H1 (cell line): ENCODE data around the gene LAMA4. TPM values are rescaled to one million over a fixed set of nuclear protein-coding genes. Genes with fewer than 3 reads are reported as not detected.

ENCODE experiments used
- CTCF ChIA-PET: fragments of 300-600 bp; sonication (Branson Sonifier 250); formaldehyde crosslinking; loops from one replicate; lab custom pipeline; 2021; ENCODE audit not compliant: partially characterized antibody; lab: Charles Lee
- POLR2A ChIA-PET: fragments of 300-600 bp; sonication (Branson Sonifier 250); formaldehyde crosslinking; loops from one replicate; lab custom pipeline; 2021; ENCODE audit warnings: inconsistent platforms; ENCODE audit not compliant: partially characterized antibody; lab: Charles Lee
- DNase-seq, 2 experiments: peaks; one replicate each; pipeline versions ENCODE4 v3.0.0 to v3.0.0-alpha.2; 2010 to 2022; ENCODE audit warnings: low spot score in 2 of 2, low read depth in 1 of 2, mixed read lengths in 1 of 2
- FAIRE-seq: peaks from 2 replicates; lab custom pipeline; 2011; peaks lifted over from hg19 to GRCh38; lab: Jason Lieb, UNC
- H2AFZ ChIP-seq: 2 replicates; pipeline ENCODE4 v1.8.1; 2012; ENCODE audit warnings: low read length, inconsistent platforms
- H2AK5ac ChIP-seq: 2 replicates; pipeline ENCODE4 v1.6.1; 2013; ENCODE audit warnings: low read depth, low read length
- H2BK120ac ChIP-seq: replicated peaks from 2 replicates; pipeline ENCODE3; 2013; ENCODE audit warnings: low read depth, low read length, inconsistent platforms
- H2BK12ac ChIP-seq: 2 replicates; pipeline ENCODE4 v1.6.1; 2013; ENCODE audit warnings: low read depth, low read length
- H2BK15ac ChIP-seq: 2 replicates; pipeline ENCODE4 v1.6.1; 2013; ENCODE audit warnings: low read length
- H2BK20ac ChIP-seq: 2 replicates; pipeline ENCODE4 v1.6.1; 2013; ENCODE audit warnings: low read length
- H2BK5ac ChIP-seq: 2 replicates; pipeline ENCODE4 v1.6.1; 2013; ENCODE audit warnings: low read depth, low read length
- H3K14ac ChIP-seq: 2 replicates; pipeline ENCODE4 v1.6.1; 2013; ENCODE audit warnings: inconsistent platforms; ENCODE audit not compliant: insufficient read length
- H3K18ac ChIP-seq: 2 replicates; pipeline ENCODE4 v1.6.1; 2013; ENCODE audit warnings: low read length; ENCODE audit errors: extremely low read depth
- H3K23ac ChIP-seq: 2 replicates; pipeline ENCODE4 v1.6.1; 2013; ENCODE audit warnings: inconsistent platforms; ENCODE audit not compliant: insufficient read length
- H3K23me2 ChIP-seq: 2 replicates; pipeline ENCODE4 v1.6.1; 2013; ENCODE audit warnings: low read depth, low read length
- H3K27ac ChIP-seq: 2 replicates; pipeline ENCODE4 v1.6.1; 2011; ENCODE audit warnings: low read depth, low read length, inconsistent platforms
- H3K27me3 ChIP-seq, 4 experiments: replicated peaks in 1 of 4; 1 replicate in 1 of 4; 2 replicates in 3 of 4; pipeline versions ENCODE4 v1.6.1 to v1.8.1; 2011 to 2013; ENCODE audit warnings: low read length in 3 of 4, mild to moderate bottlenecking in 3 of 4, inconsistent platforms in 2 of 4, mixed read lengths in 2 of 4, moderate library complexity in 1 of 4; ENCODE audit not compliant: control insufficient read depth in 3 of 4, insufficient read depth in 3 of 4; ENCODE audit errors: extremely low read depth in 1 of 4
- H3K36me3 ChIP-seq, 4 experiments: 2 replicates each; pipeline versions ENCODE4 v1.6.1 to v1.8.1; 2011 to 2013; ENCODE audit warnings: mild to moderate bottlenecking in 4 of 4, low read length in 3 of 4, moderate library complexity in 2 of 4, control low read depth in 1 of 4, inconsistent platforms in 1 of 4; ENCODE audit not compliant: insufficient read depth in 4 of 4, control insufficient read depth in 2 of 4
- H3K4ac ChIP-seq: replicated peaks from 2 replicates; pipeline ENCODE3; 2013; ENCODE audit warnings: low read length, low read depth, mixed read lengths, inconsistent platforms; ENCODE audit not compliant: insufficient read length
- H3K4me1 ChIP-seq, 4 experiments: replicated peaks in 1 of 4; 1 replicate in 1 of 4; 2 replicates in 3 of 4; pipeline versions ENCODE4 v1.6.1 to v1.8.1; 2011 to 2013; ENCODE audit warnings: low read length in 3 of 4, inconsistent platforms in 2 of 4, mixed read lengths in 1 of 4; ENCODE audit not compliant: insufficient read depth in 4 of 4, control insufficient read depth in 3 of 4
- H3K4me2 ChIP-seq, 2 experiments: 2 replicates each; pipeline versions ENCODE4 v1.6.1 to v1.8.1; 2011 to 2013; ENCODE audit warnings: low read depth in 2 of 2, low read length in 2 of 2, control low read depth in 1 of 2, inconsistent platforms in 1 of 2, mild to moderate bottlenecking in 1 of 2; ENCODE audit not compliant: insufficient read depth in 1 of 2
- H3K4me3 ChIP-seq, 4 experiments: fragments of 200-600, 300-600 bp in 1 of 4; sonication (generic), shearing (Covaris generic), sonication (Bioruptor Twin) in 1 of 4; 2 replicates each; pipeline versions ENCODE4 v1.5.1 to v1.8.1; 2011 to 2016; ENCODE audit warnings: low read length in 4 of 4, low read depth in 3 of 4, control low read depth in 2 of 4, inconsistent platforms in 2 of 4, mild to moderate bottlenecking in 2 of 4, mixed read lengths in 1 of 4, moderate library complexity in 1 of 4; ENCODE audit not compliant: insufficient read depth in 2 of 4; ENCODE audit errors: extremely low read depth in 1 of 4
- H3K56ac ChIP-seq: replicated peaks from 2 replicates; pipeline ENCODE3; 2013; ENCODE audit warnings: low read depth, mild to moderate bottlenecking, mixed read lengths, low read length, inconsistent platforms; ENCODE audit not compliant: insufficient read length
- H3K79me1 ChIP-seq: 2 replicates; pipeline ENCODE4 v1.6.1; 2013; ENCODE audit warnings: low read depth, low read length, control low read depth
- H3K79me2 ChIP-seq, 2 experiments: 2 replicates each; pipeline versions ENCODE4 v1.6.1 to v1.8.1; 2012 to 2013; ENCODE audit warnings: low read length in 2 of 2, mild to moderate bottlenecking in 2 of 2, inconsistent platforms in 1 of 2; ENCODE audit not compliant: insufficient read depth in 2 of 2, control insufficient read depth in 1 of 2
- H3K9ac ChIP-seq, 4 experiments: replicated peaks in 1 of 4; 1 replicate in 1 of 4; 2 replicates in 3 of 4; pipeline versions ENCODE4 v1.6.1 to v1.8.1; 2011 to 2013; ENCODE audit warnings: low read depth in 3 of 4, low read length in 3 of 4, control low read depth in 2 of 4, mild to moderate bottlenecking in 2 of 4, moderate library complexity in 2 of 4, inconsistent platforms in 1 of 4; ENCODE audit errors: extremely low read depth in 1 of 4
- H3K9me3 ChIP-seq, 2 experiments: 2 replicates each; pipeline versions ENCODE4 v1.6.1 to v1.8.1; 2012 to 2013; ENCODE audit warnings: mild to moderate bottlenecking in 2 of 2, moderate library complexity in 2 of 2, control low read depth in 1 of 2, inconsistent platforms in 1 of 2, low read depth in 1 of 2, low read length in 1 of 2, mixed read lengths in 1 of 2; ENCODE audit not compliant: insufficient read depth in 2 of 2
- H4K20me1 ChIP-seq, 2 experiments: replicated peaks in 1 of 2; 2 replicates each; pipeline versions ENCODE3 to v1.8.1; 2011 to 2013; ENCODE audit warnings: inconsistent platforms in 2 of 2, low read length in 2 of 2, mild to moderate bottlenecking in 1 of 2; ENCODE audit not compliant: insufficient read depth in 2 of 2, control insufficient read depth in 1 of 2
- H4K5ac ChIP-seq: 2 replicates; pipeline ENCODE4 v1.6.1; 2013; ENCODE audit warnings: low read length, low read depth, mixed read lengths, inconsistent platforms; ENCODE audit not compliant: insufficient read length
- H4K8ac ChIP-seq: 2 replicates; pipeline ENCODE4 v1.8.0; 2013; ENCODE audit warnings: mild to moderate bottlenecking, moderate library complexity, low read length, inconsistent platforms; ENCODE audit not compliant: insufficient read depth; ENCODE audit errors: extremely low read depth
- H4K91ac ChIP-seq: replicated peaks from 2 replicates; pipeline ENCODE3; 2013; ENCODE audit warnings: low read length, mixed read lengths, inconsistent platforms; ENCODE audit not compliant: insufficient read length
- ASH2L ChIP-seq: fragments of 200-600, 300-600 bp; sonication (generic); IDR thresholded peaks from one replicate; pipeline ENCODE4 v1.7.1; 2017; ENCODE audit warnings: low read length
- BCL11A ChIP-seq, 2 experiments: IDR thresholded peaks; one replicate each; pipeline ENCODE4 v1.6.1; 2011; ENCODE audit warnings: low read depth in 2 of 2, low read length in 2 of 2, mild to moderate bottlenecking in 2 of 2
- EGR1 ChIP-seq: IDR thresholded peaks from 2 replicates; pipeline ENCODE4 v1.6.1; 2011; ENCODE audit warnings: low read depth, low read length, borderline replicate concordance
- JUN ChIP-seq: IDR thresholded peaks from 2 replicates; pipeline ENCODE4 v1.6.1; 2011; ENCODE audit warnings: low read depth, mild to moderate bottlenecking, improper control_type of control experiment, low read length
- JUND ChIP-seq: IDR thresholded peaks from 2 replicates; pipeline ENCODE4 v1.6.1; 2011; ENCODE audit warnings: mild to moderate bottlenecking, improper control_type of control experiment, low read length
- POLR2AphosphoS5 ChIP-seq: IDR thresholded peaks from 2 replicates; pipeline ENCODE4 v1.6.1; 2011; ENCODE audit warnings: low read depth, low read length
- RAD21 ChIP-seq, 2 experiments: IDR thresholded peaks in 1 of 2; conservative IDR thresholded peaks in 1 of 2; 2 replicates each; pipeline ENCODE4 v1.6.1; 2011; ENCODE audit warnings: low read depth in 2 of 2, low read length in 2 of 2, improper control_type of control experiment in 1 of 2, inconsistent platforms in 1 of 2, mild to moderate bottlenecking in 1 of 2, moderate library complexity in 1 of 2
- SIX5 ChIP-seq: IDR thresholded peaks from 2 replicates; pipeline ENCODE4 v1.6.1; 2011; ENCODE audit warnings: mild to moderate bottlenecking, low read depth, low read length
- SP2 ChIP-seq: IDR thresholded peaks from 2 replicates; pipeline ENCODE4 v1.6.1; 2012; ENCODE audit warnings: mild to moderate bottlenecking, low read length, inconsistent platforms
- SRF ChIP-seq: IDR thresholded peaks from 2 replicates; pipeline ENCODE4 v1.6.1; 2011; ENCODE audit warnings: mild to moderate bottlenecking, low read depth, low read length, moderate library complexity
- TEAD4 ChIP-seq: IDR thresholded peaks from 2 replicates; pipeline ENCODE4 v1.6.1; 2012; ENCODE audit warnings: low read depth, low read length, inconsistent platforms, mixed read lengths
- WGBS, 2 experiments: shearing (Covaris generic) in 1 of 2; methylation state at CpG; one replicate each; pipeline versions ENCODE4 v1.1.6 to v1.1.7; 2013 to 2015; ENCODE audit warnings: low lambda C conversion rate in 2 of 2, mixed read lengths in 2 of 2, inconsistent platforms in 1 of 2, low coverage in 1 of 2, missing lambda C conversion rate in 1 of 2; ENCODE audit not compliant: insufficient replicate concordance in 2 of 2, insufficient coverage in 1 of 2, insufficient read length in 1 of 2; ENCODE audit errors: extremely low coverage in 1 of 2, missing lambda C conversion rate in 1 of 2; 5-methylcytosine and 5-hydroxymethylcytosine counted together
- polyA plus RNA-seq, 7 experiments: library from polyadenylated mRNA; depleted of rRNA in 3 of 7; stranded (reverse) in 5 of 7; unstranded in 2 of 7; fragments of >200 nt in 5 of 7; fragments of 200-250 nt in 2 of 7; gene quantifications; 1 replicate in 5 of 7; 2 replicates in 1 of 7; 4 replicates in 1 of 7; pipeline versions ENCODE4 v1.2.1 to v1.2.3, GENCODE V29; 2011 to 2013; ENCODE audit warnings: missing spikeins in 2 of 7, mixed read lengths in 2 of 7
- total RNA-seq: library from RNA; stranded (reverse); fragmentation: NEBNext Ultra II Directional; extraction: Animal tissue kit (Norgen Biotek cat#: 25700); gene quantifications from 2 replicates; pipeline ENCODE4 v1.2.1, GENCODE V29; 2021
- TF ChIP-seq, protein P1 (sequence below), 3 experiments: IDR thresholded peaks; 1 replicate in 2 of 3; 2 replicates in 1 of 3; pipeline versions ENCODE4 v1.5.1 to v1.6.1; 2011; ENCODE audit warnings: low read length in 3 of 3, mild to moderate bottlenecking in 3 of 3, inconsistent platforms in 2 of 3, low read depth in 1 of 3, moderate library complexity in 1 of 3; ENCODE audit not compliant: insufficient read depth in 1 of 3; ENCODE audit errors: control extremely low read depth in 1 of 3
- TF ChIP-seq, protein P2 (sequence below): IDR thresholded peaks from 2 replicates; pipeline ENCODE4 v1.6.1; 2012; ENCODE audit warnings: inconsistent platforms

The LAMA4 gene
- total and polyA plus RNA-seq, 2 of the 8 experiments (the other 6 are each of a cell fraction or from before 2014, with no cell fraction given) = 0.95 to 1.5 TPM

GRCh38 chr6:112187736-112188135 is 66.6 kb downstream of the LAMA4 start:
- Histone ChIP-seq H3K56ac (no peak overlapping the region), H3K4ac (no peak overlapping the region), H3K14ac (no peak overlapping the region), H3K4me1 (no peaks in the 10 kb centered on the region), H3K9me3 (no peaks in the 10 kb centered on the region), H2AFZ (no peak overlapping the region), H3K18ac (no peak overlapping the region), H3K23ac (no peak overlapping the region), H3K27ac (no peak overlapping the region), H3K4me3 (no peak overlapping the region), H3K79me1 (no peaks in the 10 kb centered on the region), H2BK15ac (no peak overlapping the region), H4K20me1 (no peaks in the 10 kb centered on the region), H4K8ac (no peak overlapping the region), H2BK120ac (no peak overlapping the region), H3K9ac (no peak overlapping the region), H3K27me3 (no peaks in the 10 kb centered on the region), H2BK5ac (no peak overlapping the region), H2AK5ac (no peak overlapping the region), H3K79me2 (no peaks in the 10 kb centered on the region), H3K4me2 (no peak overlapping the region), H3K36me3 (no peaks in the 10 kb centered on the region), H4K5ac (no peak overlapping the region), H2BK20ac (no peak overlapping the region), H2BK12ac (no peak overlapping the region), H4K91ac (no peak overlapping the region), H3K23me2 (no peaks in the 10 kb centered on the region)
- 93% methylated on average over 6 of the region's 6 CpGs; no CpG with 5 or more reads in 1 of the 2 experiments for WGBS, 2 experiments
- DNase-seq (no peak), FAIRE-seq (no peak)
- POLR2A ChIA-PET = no interaction called here
- CTCF ChIA-PET = interaction anchor here (0.6 to 2.1 kb wide), 9 partner anchors 17 to 145 kb away, joined by 3 to 10 read pairs (median 4); no protein-coding TSS in a partner anchor
- TF ChIP-seq SIX5 (no peak), RAD21 (IDR thresholded peaks at IDR 0.05 in 1 of 2, conservative IDR thresholded peaks at IDR 0.05 in 1 of 2; ENCODE audit: low read depth in 2 of 2, low read length in 2 of 2) (no peak), BCL11A (IDR thresholded peaks at IDR 0.05; ENCODE audit: low read depth in 2 of 2, low read length in 2 of 2) (no peak), TEAD4 (no peak), POLR2AphosphoS5 (no peak), JUND (no peak), EGR1 (no peak), SP2 (no peak), ASH2L (no peak), SRF (no peak), JUN (no peak)
- TF ChIP-seq, protein P1, sequence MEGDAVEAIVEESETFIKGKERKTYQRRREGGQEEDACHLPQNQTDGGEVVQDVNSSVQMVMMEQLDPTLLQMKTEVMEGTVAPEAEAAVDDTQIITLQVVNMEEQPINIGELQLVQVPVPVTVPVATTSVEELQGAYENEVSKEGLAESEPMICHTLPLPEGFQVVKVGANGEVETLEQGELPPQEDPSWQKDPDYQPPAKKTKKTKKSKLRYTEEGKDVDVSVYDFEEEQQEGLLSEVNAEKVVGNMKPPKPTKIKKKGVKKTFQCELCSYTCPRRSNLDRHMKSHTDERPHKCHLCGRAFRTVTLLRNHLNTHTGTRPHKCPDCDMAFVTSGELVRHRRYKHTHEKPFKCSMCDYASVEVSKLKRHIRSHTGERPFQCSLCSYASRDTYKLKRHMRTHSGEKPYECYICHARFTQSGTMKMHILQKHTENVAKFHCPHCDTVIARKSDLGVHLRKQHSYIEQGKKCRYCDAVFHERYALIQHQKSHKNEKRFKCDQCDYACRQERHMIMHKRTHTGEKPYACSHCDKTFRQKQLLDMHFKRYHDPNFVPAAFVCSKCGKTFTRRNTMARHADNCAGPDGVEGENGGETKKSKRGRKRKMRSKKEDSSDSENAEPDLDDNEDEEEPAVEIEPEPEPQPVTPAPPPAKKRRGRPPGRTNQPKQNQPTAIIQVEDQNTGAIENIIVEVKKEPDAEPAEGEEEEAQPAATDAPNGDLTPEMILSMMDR (IDR thresholded peaks at IDR 0.05; ENCODE audit: control extremely low read depth in 1 of 3, insufficient read depth in 1 of 3, low read depth in 1 of 3, low read length in 3 of 3) = no peak
- TF ChIP-seq, protein P2, sequence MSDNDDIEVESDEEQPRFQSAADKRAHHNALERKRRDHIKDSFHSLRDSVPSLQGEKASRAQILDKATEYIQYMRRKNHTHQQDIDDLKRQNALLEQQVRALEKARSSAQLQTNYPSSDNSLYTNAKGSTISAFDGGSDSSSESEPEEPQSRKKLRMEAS = no peak
